Occipital lobe (tissue), 2 donors: Measurements from ENCODE around the gene NKAIN2. TPM values are rescaled to one million over a fixed set of nuclear protein-coding genes. Genes with fewer than 3 reads are reported as not detected.
"Not testable (repeated sequence)": the region's sequence is repeated elsewhere in the genome, so short reads cannot be mapped to it uniquely, and the experiment has no call there.

ENCODE experiments used
- DNase-seq: peaks from one replicate; lab custom pipeline; 2025; lab: John Stamatoyannopoulos, UW
- total RNA-seq: library from RNA; depleted of rRNA; stranded (reverse); fragments of >200 nt; gene quantifications from one replicate; pipeline ENCODE4 v1.2.3, GENCODE V29; 2014

Gene NKAIN2
- total RNA-seq, 1 donor from 2014 or later = 130 TPM

DNA sequence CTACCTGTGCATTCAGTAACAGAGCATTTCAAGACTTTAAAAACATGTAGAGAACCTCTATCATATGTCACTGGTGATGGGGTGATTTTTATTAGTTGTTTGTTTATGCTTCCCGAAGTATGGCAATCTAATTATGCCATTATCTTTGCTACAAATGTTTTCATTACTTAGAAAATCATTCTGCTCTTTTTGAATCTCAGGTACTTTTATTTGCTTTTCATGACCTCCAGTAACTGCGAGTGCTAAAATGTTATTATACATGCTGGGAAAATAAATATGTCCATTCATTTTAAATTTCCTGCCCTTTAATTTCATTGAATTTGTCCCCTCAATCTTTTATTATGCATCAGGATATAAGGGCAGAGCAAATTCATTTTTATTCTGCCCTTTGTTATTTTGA is 515.7 kb downstream of the NKAIN2 start:
- no peak for DNase-seq

DNA sequence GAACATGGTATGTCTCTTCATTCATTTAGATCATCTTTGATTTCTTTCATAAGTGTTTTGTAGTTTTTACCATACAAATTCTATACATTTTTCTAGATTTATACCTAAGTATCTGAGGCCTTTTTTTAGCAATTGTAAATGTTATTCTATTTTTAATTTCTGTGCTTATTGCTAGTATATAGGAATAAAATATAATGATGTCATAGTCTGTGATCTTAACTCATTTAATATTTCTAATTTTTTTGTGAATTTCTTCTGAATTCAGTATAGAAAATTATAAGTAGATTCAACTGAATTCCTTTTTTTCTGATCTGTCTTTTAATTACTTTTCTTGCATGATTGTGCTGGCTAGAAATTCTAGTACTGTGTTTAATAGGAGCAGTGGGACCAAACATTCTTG is 520.6 kb downstream of the NKAIN2 start:
- DNase-seq = no peak

DNA sequence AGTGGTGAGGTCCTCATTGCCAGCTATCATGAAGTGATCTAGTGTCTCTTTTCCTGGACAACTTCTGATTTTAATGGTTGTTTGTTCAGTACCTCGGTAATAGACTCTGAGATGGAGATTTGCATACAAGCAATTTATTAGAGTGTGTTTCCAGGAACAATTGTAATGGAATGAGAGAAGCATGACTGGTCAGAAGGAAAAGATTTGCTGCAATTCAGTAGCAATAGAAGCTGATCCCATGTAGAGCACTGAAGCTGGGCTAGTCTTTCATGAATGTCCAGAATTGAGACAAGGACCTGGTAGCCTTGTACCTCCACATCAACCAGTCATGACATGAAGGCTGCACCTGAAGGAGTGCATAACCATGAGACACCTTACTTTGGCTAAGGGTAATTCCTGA is 526.5 kb downstream of the NKAIN2 start:
- DNase-seq = no peak

DNA sequence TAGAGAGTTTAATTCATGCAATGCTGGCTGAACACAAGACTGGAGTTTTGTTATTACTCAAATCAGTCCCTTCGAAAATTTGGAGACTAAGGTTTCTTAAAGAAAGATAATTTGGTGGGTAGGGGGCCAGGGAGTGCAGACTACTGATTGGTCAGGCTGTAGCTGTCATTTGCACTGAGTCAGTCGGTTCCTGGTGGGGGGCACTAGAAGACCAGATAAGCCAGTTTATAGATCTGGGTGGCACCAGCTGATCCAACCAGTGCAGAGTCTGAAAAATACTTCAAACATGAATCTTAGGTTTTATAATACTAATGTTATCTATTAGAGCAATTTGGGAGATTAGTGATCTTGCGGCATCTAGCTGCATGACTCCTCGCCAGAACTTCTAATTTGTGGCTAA is 530.7 kb downstream of the NKAIN2 start:
- no peak for DNase-seq

DNA sequence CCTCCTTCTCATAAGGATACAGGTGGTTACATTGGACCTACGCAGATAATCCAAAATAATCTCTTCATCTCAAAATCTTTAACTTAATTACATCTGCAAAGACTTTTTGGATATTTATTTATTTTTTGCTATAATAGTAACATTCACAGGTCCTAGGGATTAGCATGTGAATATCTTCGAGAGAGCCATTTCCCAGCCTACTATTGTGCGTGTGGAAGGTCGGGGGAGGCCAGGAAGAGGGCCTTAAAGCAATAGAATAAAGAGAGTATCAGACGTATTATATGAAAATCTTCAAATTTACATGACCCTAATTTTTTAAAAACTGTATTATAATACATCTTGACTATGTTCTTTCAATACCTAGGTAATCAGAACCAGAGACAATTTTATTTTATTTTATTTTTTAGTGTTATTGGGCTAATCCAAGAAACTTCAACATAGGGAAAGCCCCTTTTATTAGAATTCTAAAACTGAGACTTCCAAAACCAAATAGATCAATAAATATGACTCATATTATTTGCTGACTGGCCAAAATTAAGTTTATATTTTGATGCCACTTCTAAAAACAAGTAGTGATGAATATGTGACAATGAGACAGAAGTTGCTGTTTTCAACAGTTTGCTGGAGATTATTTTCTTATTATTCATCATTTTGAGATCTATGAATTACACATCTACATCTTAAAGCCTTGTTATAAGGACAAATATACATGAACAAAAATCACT is 536.1 kb downstream of the NKAIN2 start:
- DNase-seq = no peak

DNA sequence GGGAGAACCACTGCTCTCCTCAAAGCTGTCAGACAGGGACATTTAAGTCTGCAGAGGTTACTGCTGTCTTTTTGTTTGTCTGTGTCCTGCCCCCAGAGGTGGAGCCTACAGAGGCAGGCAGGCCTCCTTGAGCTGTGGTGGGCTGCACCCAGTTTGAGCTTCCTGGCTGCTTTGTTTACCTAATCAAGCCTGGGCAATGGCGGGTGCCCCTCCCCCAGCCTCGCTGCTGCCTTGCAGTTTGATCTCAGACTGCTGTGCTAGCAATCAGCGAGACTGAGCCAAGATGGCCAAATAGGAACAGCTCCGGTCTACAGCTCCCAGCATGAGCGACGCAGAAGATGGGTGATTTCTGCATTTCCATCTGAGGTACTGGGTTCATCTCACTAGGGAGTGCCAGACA is 544.7 kb downstream of the NKAIN2 start:
- not testable (repeated sequence) for DNase-seq

DNA sequence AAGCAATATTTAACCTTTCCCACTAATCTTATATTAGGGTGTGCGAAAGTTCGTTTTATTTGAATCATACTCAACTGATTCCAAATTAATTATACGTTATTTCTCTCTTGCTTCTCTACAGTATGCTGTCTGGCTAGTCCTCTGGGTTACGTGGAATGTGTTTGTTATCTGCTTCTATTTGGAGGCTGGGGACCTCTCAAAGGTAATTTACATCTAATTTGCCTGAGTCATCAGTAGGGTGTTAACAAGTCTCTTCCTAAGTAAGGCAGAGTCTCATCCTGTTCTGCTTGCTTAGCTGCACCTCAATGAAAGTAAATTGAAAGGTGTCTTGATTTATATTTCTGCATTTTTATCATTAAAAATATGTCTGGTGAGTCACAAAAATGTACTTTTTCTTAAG is 551.5 kb downstream of the NKAIN2 start:
- DNase-seq = no peak

DNA sequence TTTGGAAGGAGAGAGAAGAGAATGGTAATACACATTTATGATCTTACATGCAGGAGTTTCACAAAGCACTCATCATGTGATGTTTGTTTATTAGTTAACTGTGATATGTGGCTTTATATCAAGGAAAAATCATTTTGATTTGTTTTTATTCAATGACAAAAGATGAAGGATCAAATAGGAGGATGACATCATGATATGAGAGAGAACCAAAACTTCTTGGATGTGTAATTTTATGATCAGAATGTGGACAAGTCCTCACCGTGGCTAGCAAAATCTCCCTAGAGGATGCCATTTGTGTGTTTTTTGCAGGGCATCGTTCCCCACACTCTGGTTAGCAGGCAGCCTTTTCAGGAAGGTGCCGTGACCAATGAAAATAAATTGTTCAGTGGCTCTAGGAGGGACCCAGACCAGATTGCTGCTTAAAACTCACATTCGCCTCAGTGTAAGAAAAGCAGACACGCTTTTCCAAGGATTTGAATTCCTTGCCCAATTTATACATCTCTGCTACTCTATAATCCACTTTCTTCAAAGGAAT is 552.7 kb downstream of the NKAIN2 start:
- no peak for DNase-seq

DNA sequence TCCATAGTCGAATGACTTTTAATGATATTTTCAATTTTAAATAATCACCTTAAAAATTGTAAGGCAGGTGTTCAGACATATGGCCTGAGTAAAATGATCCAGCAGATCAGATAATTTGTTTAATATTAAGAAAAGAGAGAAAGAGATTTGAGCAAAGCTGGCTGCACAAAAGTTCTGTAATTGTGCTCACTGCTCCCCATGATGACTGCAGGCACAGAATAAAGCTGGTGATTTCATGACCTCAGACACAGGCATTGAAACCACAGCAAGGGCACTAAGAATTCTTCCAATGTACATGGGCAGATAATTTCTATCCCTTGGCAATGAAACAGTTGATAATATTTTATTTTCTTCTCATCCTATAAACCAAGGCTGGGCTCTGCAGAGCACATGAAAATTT is 553.1 kb downstream of the NKAIN2 start:
- no peak for DNase-seq

DNA sequence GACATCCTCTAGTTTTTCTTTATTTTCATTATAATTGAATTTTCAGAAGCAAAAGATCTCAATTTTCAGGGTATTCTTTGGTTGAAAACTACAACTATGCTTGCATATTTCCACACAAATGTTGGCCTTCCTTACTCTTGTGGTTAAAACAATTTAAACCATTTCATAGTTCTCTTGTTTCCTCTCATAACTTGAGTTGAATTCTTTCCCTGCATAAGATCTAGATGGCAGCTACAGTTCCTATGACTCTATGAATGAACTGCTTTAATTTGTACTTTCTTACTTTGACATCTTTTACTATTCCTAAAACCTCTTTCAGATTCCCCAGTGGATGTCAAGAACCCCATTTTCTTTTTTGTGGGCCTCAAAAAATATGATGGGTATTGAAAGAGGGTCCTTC is 564.5 kb downstream of the NKAIN2 start:
- DNase-seq = no peak

DNA sequence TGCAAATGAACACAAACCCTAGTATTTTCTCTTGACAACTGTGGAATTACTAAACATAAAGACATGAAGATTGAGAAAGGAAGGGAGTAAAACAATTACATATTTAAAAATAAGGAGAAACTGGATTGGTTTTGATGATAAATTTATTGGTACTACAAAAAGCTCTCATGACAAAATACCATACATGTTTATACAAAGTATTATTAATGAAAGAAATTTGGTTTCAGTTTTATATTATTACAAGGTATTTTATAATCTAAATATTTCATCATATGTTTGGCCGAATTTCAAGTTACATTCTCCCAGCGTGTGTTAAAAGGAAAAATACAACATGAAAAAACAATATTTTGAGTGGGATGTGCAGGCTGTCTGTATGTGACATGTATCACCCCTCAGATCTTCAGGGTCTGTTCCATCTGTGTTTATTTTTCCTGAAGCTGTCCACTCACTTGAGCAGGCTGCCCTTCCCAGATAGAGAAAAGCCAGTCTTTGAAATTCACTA is 568.4 kb downstream of the NKAIN2 start:
- no peak for DNase-seq

DNA sequence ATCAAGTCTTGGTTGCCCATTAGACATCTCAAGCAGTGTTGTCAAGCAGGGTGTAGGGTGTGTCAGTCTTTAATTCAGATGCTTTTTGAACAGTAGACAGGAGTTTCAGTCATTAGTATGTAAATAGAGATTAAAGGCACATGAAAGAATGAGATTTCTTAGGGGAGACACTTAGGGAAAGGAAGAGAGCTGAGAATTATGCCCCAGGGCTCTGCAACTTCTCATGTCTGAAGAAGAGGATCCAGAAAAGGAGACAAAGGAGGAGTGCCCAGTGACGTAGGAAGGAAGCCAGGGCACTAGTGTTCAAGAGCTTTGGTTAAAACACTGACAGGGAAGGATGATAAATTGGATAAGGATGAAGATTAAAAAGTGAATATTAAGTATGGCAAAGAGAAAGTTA is 569.7 kb downstream of the NKAIN2 start:
- no peak for DNase-seq

DNA sequence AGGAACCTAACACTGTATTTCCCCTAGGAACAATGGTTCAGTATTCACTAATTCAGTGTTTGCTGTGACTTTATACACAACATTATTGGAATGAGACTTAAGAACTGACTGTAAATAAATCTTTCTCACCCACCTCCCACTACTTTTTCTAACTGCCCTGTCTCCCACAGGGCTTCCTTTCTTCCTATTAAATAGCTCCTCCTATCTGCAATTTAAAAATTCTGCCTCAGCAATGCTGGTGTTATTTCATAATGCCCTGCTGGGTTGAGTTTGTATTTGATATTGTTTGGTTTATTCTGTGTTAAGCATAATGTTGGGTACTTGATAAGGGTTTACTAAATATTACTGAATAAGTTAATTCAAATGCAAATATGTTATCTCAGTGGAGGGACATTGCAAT is 585.5 kb downstream of the NKAIN2 start:
- no peak for DNase-seq

DNA sequence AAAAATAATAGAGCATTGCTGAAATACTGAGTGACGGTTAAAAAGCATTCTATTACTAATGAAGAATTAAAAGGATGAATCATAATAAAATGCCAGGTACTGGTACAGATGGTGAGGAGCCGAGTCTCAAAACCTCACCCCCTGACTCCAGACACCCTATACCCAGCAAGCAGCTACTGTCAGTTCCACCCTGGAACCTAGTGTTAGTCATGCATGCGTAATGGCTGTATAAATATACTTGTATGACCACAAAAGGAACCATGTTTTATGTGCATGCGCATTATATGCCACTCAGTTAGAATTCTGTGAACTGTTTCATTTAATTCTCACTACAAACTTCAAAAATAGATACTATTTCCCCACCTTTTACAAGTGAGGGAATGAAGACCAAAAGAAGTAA is 589.9 kb downstream of the NKAIN2 start:
- no peak for DNase-seq

DNA sequence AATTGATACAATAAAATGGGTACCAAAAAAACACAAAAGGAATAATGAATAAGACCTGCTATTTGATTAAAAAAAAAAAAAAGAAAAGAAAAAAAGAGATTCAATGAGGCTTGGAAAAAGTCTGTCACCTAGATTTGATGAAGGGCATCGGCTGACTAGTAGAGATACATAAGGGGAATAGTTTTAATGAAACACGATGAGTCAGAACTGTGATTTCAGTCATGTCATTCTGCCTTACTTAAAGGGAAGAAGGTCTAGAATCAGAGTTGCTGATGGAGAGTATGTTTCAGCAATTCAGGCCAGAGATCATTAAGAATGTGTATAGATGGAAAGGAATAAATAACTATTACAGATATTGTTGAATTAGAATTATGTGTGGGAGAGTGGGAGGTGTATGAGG is 592.7 kb downstream of the NKAIN2 start:
- DNase-seq = no peak

DNA sequence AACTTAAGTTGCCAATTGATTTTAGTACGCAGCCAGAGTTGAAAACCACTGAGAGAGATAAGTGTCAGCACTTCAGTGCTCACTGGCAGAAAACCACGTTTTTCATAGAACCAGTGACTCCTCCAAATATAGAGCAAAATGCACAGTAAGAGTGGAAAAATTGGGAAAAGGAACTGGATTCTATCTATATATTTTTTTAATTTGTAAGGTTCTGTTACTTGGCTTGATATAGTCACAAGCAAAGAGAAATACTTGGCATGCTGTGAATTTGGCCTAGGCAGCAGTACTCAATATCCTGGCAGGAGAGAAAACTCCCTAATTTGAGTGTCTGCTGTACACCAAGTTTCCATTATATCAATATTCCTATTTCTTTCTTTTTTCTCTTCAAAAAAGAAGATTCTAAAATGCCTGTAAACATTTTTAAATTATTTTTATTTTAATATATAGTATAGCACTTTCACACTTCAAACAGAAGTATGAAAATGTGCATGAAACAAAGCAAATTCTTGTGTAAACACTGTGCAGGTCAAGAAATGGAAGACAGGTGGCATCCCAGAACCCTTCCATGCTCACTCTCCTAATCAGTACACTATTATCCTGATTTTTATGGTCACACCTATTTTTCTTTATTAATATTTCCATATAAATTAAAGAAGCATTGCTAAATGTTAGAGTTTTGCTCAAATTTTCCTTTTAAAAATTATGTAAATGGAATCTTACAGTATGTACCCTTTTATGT is 596.8 kb downstream of the NKAIN2 start:
- DNase-seq = no peak

DNA sequence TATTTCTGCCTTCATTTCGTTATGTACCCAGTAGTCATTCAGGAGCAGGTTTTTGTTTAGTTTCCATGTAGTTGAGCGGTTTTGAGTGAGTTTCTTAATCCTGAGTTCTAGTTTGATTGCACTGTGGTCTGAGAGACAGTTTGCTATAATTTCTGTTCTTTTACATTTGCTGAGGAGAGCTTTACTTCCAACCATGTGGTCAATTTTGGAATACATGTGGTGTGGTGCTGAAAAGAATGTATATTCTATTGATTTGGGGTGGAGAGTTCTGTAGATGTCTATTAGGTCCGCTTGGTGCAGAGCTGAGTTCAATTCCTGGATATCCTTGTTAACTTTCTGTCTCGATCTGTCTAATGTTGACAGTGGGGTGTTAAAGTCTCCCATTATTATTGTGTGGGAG is 606.8 kb downstream of the NKAIN2 start:
- not testable (repeated sequence) for DNase-seq

DNA sequence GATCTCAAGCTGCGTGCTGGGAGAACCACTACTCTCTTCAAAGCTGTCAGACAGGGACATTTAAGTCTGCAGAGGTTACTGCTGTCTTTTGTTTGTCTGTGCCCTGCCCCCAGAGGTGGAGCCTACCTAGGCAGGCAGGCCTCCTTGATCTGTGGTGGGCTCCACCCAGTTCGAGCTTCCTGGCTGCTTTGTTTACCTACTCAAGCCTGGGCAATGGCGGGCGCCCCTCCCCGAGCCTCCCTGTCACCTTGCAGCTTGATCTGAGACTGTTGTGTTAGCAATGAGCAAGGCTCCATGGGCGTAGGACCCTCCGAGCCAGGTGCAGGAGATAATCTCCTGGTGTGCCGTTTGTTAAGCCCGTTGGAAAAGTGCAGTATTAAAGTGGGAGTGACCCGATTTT is 609.0 kb downstream of the NKAIN2 start:
- not testable (repeated sequence) for DNase-seq

DNA sequence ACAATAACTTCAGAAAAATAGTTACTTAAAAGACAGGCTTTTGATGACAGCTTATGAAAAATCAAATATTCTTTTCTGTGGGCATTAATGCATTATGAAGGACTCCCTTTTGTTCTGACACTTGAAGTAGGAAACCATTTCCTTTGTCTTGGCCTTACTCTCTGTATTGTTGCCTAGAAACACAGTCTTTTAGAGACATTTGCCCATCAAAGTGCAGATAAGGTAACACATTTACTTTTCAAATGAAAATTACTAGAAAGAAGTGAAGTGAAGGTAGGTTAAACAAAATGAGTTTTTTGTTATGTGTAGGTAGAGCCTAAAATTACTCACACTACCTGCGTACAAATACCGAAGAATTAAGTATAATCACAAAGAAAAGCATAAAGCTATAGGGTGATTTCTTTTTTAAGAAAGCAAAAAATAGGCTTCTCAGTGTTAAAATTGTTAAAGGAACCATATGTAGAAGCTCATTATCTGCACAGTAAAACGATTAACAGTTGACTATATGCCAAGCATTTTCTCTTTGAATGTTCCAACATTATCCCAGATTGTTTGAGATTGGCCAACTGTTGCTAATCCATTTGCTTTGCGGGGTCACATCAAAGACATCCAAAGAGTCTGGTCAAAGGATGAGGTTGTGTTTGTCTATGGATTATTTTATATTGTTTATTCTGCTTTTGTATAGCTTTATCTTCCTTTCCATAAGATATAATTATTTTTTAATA is 616.6 kb downstream of the NKAIN2 start:
- no peak for DNase-seq

DNA sequence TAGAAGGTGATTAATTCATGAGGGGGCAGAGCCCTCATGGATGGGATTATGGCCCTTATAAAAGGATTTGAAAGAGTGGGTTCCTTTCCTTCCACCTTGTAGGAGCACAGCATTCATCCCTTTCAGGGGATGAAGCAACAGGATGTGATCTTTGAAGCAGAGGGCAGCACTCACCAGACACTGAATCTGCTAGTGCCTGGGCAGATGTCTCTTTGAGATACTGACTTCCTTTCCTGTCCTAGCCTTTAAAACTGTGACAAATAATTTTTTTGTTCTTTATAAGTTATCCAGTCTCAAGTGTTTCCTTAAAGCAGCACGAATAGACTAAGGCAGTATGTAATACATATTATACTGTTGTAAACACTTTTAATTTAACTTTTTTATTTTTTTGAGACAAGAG is 620.0 kb downstream of the NKAIN2 start:
- no peak for DNase-seq

DNA sequence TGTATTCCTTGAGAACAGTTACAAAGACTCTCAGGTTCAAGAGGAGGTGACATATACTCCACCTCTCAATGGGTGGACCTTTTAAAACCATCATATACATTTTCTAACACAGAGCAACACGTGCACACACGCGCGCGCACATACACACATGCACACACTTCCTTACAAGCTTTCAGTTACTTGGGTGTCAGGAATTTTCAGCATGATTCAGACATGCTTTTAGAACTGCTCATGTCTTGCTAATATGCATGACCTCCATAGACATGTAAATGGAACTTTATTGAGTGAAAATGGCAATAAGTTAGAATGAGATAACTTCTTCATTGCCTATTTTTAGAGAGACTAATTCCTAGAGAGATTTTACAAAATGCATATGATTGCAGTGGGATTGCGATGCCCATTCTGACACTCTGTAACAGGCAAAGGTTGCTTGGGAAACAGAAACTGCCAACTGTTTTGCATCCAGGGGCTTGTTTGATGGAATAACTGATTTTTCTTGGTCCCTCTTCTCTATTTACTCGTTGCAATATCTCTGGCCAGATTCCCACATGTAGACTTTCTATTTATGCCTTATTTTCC is 627.2 kb downstream of the NKAIN2 start:
- no peak for DNase-seq

DNA sequence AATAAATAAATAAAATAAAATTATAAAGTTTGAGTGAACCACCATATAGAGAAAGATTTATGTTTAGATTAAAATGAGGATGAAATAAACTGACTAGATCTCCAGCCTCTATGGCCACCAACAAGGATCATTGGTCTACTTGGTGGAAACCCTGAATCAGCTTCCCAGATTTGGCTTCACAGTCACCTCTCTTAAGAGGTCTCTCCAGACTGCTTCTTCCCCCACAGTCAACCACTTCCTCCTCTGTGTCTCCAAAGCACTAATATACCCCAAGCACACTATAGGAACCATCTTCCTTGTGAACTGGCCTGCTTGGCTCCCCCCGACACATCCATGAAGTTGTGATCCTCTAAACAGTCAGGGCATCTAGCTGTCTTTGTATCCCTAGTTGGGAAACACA is 629.0 kb downstream of the NKAIN2 start:
- DNase-seq = no peak
